Ishikawa (cell line): ENCODE measurements around the gene TERT.

Experiments used
- CREB1 ChIP-seq: IDR thresholded peaks from 2 replicates; pipeline ENCODE4 v1.6.1; 2012; ENCODE audit warnings: low read depth
- EGR1 ChIP-seq: IDR thresholded peaks from 2 replicates; pipeline ENCODE4 v1.6.1; 2012
- EP300 ChIP-seq: IDR thresholded peaks from 2 replicates; pipeline ENCODE4 v1.6.1; 2012; ENCODE audit warnings: borderline replicate concordance
- FOXM1 ChIP-seq: IDR thresholded peaks from 2 replicates; pipeline ENCODE4 v1.6.1; 2012; ENCODE audit warnings: low read depth, borderline replicate concordance
- NFIC ChIP-seq: IDR thresholded peaks from 2 replicates; pipeline ENCODE4 v1.6.1; 2012
- TAF1 ChIP-seq: IDR thresholded peaks from 2 replicates; pipeline ENCODE4 v1.6.1; 2012; ENCODE audit warnings: low read depth, mild to moderate bottlenecking
- TCF12 ChIP-seq: IDR thresholded peaks from 2 replicates; pipeline ENCODE4 v1.6.1; 2012; ENCODE audit warnings: low read depth
- TEAD4 ChIP-seq: IDR thresholded peaks from 2 replicates; pipeline ENCODE4 v1.6.1; 2012
- YY1 ChIP-seq: IDR thresholded peaks from 2 replicates; pipeline ENCODE4 v1.6.1; 2012; ENCODE audit warnings: low read depth
- ZBTB7A ChIP-seq: IDR thresholded peaks from 2 replicates; pipeline ENCODE4 v1.6.1; 2012; ENCODE audit warnings: low read depth
- TF ChIP-seq, protein P1 (sequence below): IDR thresholded peaks from 2 replicates; pipeline ENCODE4 v1.6.1; 2012; ENCODE audit warnings: low read depth, mild to moderate bottlenecking

DNA sequence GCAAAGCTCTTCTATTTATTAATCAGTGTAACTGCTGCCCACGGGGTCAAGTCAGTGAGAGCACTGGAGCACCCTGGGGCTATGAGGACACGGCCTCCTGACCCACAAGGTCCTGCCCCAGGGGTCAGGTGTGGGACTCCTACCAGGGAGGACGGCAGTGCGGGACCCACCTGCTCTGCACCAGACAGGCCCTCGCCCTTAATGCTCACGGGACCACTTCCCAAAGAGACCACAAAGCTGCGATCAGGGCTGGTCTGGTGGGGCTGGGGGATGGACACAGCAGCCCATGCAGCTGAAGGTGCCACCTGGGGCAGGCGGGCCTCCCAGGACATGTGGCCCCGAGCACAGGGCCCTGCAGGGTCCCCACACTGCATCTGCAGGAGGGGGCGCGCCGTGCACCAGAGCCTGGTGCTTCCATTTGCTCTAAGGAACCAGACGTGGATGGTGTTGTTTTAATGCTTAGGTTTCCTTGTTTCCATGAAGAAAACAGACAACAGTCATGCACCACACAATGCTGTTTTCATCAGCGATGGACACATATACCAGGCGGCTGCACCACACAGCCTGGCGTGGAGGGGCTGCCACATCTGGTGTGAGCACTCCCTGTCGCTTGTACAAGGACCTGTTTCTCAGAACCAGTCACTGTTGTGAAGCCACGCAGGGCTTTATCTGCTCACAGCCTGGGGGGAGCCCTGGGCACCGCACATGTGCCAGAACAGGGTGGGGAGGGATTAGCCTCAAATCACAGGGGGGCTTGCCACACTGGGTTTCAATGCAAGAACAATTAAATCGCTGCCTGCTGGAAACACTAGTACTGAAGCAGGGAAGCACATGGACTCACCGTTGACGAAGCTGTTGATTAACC is 27.4 kb upstream of the TERT start:
- TF ChIP-seq EP300 (no peak), ZBTB7A (no peak), EGR1 (no peak), CREB1 (no peak), TAF1 (no peak), FOXM1 (no peak), NFIC (no peak), YY1 (no peak), TEAD4 (no peak), TCF12 (no peak)
- TF ChIP-seq, protein P1, sequence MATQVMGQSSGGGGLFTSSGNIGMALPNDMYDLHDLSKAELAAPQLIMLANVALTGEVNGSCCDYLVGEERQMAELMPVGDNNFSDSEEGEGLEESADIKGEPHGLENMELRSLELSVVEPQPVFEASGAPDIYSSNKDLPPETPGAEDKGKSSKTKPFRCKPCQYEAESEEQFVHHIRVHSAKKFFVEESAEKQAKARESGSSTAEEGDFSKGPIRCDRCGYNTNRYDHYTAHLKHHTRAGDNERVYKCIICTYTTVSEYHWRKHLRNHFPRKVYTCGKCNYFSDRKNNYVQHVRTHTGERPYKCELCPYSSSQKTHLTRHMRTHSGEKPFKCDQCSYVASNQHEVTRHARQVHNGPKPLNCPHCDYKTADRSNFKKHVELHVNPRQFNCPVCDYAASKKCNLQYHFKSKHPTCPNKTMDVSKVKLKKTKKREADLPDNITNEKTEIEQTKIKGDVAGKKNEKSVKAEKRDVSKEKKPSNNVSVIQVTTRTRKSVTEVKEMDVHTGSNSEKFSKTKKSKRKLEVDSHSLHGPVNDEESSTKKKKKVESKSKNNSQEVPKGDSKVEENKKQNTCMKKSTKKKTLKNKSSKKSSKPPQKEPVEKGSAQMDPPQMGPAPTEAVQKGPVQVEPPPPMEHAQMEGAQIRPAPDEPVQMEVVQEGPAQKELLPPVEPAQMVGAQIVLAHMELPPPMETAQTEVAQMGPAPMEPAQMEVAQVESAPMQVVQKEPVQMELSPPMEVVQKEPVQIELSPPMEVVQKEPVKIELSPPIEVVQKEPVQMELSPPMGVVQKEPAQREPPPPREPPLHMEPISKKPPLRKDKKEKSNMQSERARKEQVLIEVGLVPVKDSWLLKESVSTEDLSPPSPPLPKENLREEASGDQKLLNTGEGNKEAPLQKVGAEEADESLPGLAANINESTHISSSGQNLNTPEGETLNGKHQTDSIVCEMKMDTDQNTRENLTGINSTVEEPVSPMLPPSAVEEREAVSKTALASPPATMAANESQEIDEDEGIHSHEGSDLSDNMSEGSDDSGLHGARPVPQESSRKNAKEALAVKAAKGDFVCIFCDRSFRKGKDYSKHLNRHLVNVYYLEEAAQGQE, result no peak
